PFSK-1 (cell line): ENCODE data around the gene PRC1.

ENCODE experiments used
- FOXP2 ChIP-seq: optimal IDR thresholded peaks from 2 replicates; pipeline ENCODE3; 2011; ENCODE audit warnings: borderline replicate concordance, control low read depth, inconsistent platforms; ENCODE audit not compliant: insufficient read depth; ENCODE audit errors: extremely low read length, extremely low read depth
- POLR2AphosphoS5 ChIP-seq: IDR thresholded peaks from 2 replicates; pipeline ENCODE4 v1.6.1; 2012; ENCODE audit warnings: low read depth, mild to moderate bottlenecking, control low read depth, low read length, moderate library complexity
- SIN3A ChIP-seq: IDR thresholded peaks from 2 replicates; pipeline ENCODE4 v1.6.1; 2012; ENCODE audit warnings: mild to moderate bottlenecking, low read length, moderate library complexity, borderline replicate concordance; ENCODE audit not compliant: insufficient read depth
- TAF1 ChIP-seq: IDR thresholded peaks from 2 replicates; pipeline ENCODE4 v1.6.1; 2012; ENCODE audit warnings: low read length, control low read depth, borderline replicate concordance; ENCODE audit not compliant: insufficient read depth
- TF ChIP-seq, protein P1 (sequence below), 2 experiments: IDR thresholded peaks; 2 replicates each; pipeline versions ENCODE4 v1.6.1 to v1.8.0; 2011 to 2012; ENCODE audit warnings: low read depth in 2 of 2, low read length in 2 of 2, control low read depth in 1 of 2, inconsistent platforms in 1 of 2, mild to moderate bottlenecking in 1 of 2, moderate library complexity in 1 of 2; ENCODE audit not compliant: insufficient read depth in 1 of 2

DNA sequence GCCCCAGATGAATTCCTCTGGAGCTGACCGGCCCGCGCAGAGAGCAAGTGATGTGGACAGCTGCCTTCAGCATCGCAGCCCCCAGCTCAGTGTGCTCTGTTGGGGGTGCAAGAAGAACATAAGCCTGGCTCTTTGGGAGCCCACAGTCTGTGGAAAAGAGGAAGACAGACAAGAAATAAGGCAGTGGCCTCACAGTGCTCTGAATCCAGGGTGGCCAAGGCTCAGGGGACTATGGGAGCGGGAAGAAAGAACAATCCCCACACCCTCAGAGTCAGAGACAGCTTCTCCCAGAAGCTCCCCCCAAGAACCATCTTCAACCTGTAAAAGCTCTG lies 61.7 kb downstream of the PRC1 start:
- TF ChIP-seq POLR2AphosphoS5 (no peak), TAF1 (no peak), SIN3A (no peak), FOXP2 (no peak)
- TF ChIP-seq, protein P1, sequence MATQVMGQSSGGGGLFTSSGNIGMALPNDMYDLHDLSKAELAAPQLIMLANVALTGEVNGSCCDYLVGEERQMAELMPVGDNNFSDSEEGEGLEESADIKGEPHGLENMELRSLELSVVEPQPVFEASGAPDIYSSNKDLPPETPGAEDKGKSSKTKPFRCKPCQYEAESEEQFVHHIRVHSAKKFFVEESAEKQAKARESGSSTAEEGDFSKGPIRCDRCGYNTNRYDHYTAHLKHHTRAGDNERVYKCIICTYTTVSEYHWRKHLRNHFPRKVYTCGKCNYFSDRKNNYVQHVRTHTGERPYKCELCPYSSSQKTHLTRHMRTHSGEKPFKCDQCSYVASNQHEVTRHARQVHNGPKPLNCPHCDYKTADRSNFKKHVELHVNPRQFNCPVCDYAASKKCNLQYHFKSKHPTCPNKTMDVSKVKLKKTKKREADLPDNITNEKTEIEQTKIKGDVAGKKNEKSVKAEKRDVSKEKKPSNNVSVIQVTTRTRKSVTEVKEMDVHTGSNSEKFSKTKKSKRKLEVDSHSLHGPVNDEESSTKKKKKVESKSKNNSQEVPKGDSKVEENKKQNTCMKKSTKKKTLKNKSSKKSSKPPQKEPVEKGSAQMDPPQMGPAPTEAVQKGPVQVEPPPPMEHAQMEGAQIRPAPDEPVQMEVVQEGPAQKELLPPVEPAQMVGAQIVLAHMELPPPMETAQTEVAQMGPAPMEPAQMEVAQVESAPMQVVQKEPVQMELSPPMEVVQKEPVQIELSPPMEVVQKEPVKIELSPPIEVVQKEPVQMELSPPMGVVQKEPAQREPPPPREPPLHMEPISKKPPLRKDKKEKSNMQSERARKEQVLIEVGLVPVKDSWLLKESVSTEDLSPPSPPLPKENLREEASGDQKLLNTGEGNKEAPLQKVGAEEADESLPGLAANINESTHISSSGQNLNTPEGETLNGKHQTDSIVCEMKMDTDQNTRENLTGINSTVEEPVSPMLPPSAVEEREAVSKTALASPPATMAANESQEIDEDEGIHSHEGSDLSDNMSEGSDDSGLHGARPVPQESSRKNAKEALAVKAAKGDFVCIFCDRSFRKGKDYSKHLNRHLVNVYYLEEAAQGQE (IDR thresholded peaks at IDR 0.05; ENCODE audit: insufficient read depth in 1 of 2, low read depth in 2 of 2, low read length in 2 of 2) = no peak; a peak in 1 of 4 replicates
